Astrocyte of the spinal cord (primary cell): Measurements from ENCODE around the gene ABTB2.

Experiments used
- DNase-seq: peaks from one replicate; pipeline ENCODE4 v3.0.0; 2011; ENCODE audit warnings: low read depth, low spot score
- H3K4me3 ChIP-seq: 2 replicates; pipeline ENCODE4 v1.5.1; 2011; ENCODE audit warnings: low read depth, mild to moderate bottlenecking, low read length, moderate library complexity
- in situ Hi-C: cut with HindIII; loops from 2 replicates; pipeline ENCODE4 v1.10.0; 2017; ENCODE audit warnings: low sequenced_read_pairs
- TF ChIP-seq, protein P1 (sequence below): IDR thresholded peaks from 2 replicates; pipeline ENCODE4 v1.5.1; 2012; ENCODE audit warnings: low read depth, mild to moderate bottlenecking, low read length, inconsistent platforms

The ABTB2 gene

DNA sequence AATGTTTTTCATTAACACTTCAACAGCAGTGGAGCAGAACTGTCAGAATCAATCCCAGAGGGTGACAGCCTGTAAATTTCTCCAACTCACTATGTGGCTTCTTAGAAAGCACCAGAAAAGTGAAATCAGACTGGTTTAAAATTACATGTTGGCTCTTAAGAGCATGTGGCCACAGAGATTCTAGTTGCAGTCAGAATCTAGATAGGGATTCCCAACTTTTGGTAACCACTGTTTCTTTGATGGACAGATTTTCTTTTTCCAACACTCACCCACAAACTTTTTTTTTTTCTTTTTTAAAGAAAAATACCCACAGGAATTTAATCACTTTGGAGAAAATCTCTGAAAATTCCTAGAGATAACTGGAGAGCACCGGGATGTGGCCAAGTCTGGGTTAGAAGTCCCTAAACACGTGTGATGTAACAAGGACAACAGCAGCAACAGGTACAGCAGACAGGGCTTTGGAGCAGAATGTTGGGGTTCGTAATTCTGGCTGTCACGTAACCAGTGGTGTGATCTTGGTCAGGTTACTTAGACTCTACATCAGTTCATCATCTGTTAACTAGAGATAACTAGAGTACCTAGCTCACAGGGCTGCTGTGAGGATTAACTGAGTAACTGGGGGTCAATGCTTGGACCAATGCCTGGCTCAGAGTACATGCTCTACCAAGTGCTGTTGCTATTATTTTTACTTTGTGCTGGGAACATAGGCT lies 152.3 kb downstream of the ABTB2 start:
- TF ChIP-seq, protein P1, sequence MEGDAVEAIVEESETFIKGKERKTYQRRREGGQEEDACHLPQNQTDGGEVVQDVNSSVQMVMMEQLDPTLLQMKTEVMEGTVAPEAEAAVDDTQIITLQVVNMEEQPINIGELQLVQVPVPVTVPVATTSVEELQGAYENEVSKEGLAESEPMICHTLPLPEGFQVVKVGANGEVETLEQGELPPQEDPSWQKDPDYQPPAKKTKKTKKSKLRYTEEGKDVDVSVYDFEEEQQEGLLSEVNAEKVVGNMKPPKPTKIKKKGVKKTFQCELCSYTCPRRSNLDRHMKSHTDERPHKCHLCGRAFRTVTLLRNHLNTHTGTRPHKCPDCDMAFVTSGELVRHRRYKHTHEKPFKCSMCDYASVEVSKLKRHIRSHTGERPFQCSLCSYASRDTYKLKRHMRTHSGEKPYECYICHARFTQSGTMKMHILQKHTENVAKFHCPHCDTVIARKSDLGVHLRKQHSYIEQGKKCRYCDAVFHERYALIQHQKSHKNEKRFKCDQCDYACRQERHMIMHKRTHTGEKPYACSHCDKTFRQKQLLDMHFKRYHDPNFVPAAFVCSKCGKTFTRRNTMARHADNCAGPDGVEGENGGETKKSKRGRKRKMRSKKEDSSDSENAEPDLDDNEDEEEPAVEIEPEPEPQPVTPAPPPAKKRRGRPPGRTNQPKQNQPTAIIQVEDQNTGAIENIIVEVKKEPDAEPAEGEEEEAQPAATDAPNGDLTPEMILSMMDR = no peak
- H3K4me3 ChIP-seq = no peak overlapping the region
- in situ Hi-C loops = no loop called here
- DNase-seq = peak; percentile 28

- DNase-seq = peak; percentile 49
- H3K4me3 ChIP-seq = no peak overlapping the region
- TF ChIP-seq, protein P1 = no peak
- in situ Hi-C loops = no loop called here
These were observed 153.2 kb downstream of the ABTB2 start for GRCh38 chr11:34204396-34205279.

DNA sequence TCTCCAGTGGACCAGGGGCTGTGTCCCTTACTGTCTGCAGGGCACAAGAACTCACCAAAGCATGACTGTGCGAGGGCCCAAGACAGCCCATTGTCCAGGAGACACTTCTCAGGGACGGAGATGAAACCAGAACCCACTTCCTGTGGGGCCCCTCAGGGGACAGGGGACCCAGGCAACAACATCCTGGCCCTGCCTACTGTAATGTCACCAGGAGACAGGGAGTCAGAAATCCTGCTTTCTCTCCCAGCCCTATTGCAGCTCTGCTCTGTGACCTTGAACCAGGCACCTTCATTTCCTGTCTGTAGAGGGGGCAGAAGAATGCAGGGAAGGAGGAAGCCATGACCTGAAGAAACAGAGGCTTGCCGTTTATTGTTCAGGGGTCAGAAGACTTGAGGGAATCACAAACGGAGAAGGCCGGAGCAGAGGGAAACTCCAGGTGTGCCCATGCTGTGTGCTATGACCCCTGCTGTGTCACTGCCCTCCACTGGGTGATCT lies 154.4 kb downstream of the ABTB2 start:
- TF ChIP-seq, protein P1 = no peak
- DNase-seq = no peak
- H3K4me3 ChIP-seq = no peak overlapping the region
- in situ Hi-C loops = no loop called here

DNA sequence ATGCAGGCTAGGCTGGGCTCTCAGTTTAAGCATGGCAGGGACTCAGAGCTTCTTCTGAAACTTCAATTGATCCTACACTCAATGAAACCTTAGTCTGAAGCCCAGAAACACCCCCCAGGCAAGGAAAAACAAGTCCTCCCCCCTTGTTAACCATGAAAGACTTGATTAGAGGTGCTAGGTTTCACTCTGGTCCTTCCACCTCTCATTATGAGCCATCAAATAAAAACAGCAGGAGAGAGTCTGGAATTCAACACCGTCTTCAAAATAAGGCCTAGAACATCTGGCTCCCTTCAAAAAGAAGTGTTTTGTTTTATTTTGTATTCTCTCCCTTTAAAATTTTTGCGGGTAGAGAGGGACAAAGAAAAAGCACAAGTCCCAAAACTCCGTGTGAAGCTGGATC lies 156.7 kb downstream of the ABTB2 start:
- no peak overlapping the region for H3K4me3 ChIP-seq
- DNase-seq = no peak
- TF ChIP-seq, protein P1 = no peak
- in situ Hi-C loops = no loop called here

DNA sequence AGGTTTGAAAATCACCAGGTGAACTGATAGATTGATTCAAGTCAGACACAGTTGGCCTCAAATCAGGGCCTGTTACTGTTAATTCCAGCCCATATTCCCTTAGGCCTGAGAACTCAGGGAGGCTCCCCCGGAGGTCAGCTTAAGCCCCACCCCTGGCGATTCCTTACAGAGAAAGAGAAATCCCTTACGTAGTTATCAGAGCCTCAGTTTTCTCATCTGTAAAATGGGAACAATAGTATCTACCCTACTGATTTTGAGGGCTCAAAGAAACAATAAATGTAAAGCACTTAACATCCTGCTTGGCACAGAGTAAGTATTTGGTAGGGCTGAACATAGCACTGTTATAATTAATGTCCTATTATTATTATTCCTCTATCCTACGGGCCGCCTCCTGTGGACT lies 158.3 kb downstream of the ABTB2 start:
- DNase-seq = no peak
- no peak overlapping the region for H3K4me3 ChIP-seq
- TF ChIP-seq, protein P1 = no peak
- in situ Hi-C loops = no loop called here

DNA sequence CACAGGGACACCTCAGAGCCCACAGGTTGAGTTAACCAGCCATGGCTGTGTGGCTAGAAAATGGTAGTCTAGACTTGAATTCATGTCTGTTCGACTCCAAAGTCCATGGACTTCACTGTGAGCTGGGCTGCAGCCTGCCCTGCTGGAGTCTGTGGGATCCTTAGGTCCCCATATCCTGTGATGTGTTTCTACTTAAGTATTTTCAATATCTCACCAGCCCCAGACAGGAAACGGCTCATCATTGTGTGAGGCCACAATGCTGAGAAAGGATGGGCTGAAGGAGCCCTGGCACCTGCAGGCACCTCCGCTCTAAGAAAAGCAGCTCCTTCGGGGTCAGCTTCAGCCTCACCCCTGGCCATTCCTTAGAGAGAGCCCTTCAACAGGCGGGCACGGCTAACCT lies 159.3 kb downstream of the ABTB2 start:
- no peak for DNase-seq
- in situ Hi-C loops = no loop called here
- TF ChIP-seq, protein P1 = no peak
- H3K4me3 ChIP-seq = no peak overlapping the region
